Measurements from ENCODE around the gene ADGRD1. TPM values are rescaled to one million over a fixed set of nuclear protein-coding genes. Genes with fewer than 3 reads are reported as not detected.
A peak's percentile ranks its signal among the peaks of the same experiment; 100 is the strongest.
"Not testable (repeated sequence)": the region's sequence is repeated elsewhere in the genome, so short reads cannot be mapped to it uniquely, and the experiment has no call there.

Gene ADGRD1
- total RNA-seq, 1 donor from 2014 or later: 1.9 TPM

DNA sequence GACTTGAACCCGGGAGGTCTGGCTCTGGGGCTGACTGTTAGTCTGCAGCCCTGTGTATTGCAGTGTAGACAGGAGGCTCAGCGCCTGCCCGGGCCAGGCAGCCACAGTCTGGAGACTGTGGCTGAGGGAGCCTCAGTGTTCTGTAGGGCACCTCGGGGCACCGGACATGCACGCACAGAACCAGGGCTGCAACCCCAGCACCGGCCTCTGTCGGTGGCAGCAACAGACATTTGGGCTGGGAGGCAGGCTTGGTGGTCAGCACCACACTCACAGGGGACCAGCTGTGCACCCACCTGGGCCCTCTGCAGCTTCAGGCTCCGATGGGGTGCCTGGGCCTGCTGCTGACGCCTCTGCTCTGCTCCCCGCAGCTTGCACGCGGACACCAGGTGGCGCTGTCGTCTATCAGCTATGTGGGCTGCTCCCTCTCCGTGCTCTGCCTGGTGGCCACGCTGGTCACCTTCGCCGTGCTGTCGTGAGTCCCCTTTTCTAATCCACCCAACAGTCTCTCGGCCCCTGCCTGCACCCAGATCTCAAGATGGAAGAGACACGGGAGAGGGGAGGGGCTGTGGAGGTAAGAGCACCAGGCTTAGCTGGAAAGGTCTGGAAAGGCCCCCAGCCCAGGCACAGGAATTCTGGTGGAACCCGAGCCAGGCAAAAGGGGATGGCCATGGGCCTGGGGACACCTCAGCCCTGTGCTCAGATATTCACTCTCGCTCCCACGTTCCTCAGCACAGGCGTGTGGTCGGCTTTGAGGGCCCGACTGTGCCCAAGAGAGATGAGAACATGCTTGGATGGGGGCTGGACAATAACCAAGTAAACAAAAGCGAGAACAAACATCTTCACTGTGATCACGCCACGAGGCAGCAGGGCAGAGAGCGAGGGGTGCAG, 151.0 kb downstream of the ADGRD1 start:
- peak; percentile 74 for DNase-seq

- no peak for DNase-seq
Observed at GRCh38 chr12:131105351-131105735, 151.6 kb downstream of the ADGRD1 start.

GRCh38 chr12:131105736-131106348, 152.1 kb downstream of the ADGRD1 start:
- DNase-seq: peak; percentile 65

- no peak for DNase-seq
Observed at GRCh38 chr12:131106349-131106941, 152.7 kb downstream of the ADGRD1 start.

DNA sequence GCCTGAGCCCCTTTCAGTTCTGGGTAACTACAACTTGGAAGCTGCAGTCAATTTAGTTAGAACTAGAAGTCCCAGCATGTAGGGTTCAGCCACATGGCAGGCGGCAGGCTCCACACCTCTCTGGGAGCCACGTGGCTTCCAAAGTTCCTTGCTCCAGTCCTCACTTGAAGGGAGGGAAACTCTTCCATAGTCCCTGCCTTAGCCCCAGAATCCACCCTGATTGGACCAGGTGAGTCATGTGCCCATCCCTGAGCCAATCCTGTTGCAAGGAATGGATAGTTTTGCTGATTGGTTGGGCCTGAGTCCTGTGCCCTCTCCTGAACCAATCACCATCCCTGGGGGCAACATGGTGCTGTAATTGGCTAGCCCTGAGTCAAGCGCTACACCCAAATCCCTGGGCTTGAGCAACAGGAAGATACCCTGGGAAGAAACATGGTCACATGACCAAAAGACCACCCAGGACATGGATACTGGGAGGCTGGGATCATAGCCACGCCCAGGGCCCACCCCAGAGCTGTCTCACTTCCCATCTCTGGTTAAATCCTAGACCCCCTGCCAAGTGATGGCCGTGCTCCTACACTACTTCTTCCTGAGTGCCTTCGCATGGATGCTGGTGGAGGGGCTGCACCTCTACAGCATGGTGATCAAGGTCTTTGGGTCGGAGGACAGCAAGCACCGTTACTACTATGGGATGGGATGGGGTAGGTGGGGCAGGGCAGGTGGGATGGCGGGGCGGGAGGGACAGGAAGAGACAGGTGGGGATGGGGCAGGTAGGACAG, 154.7 kb downstream of the ADGRD1 start:
- DNase-seq: no peak

- no peak for DNase-seq
Observed at GRCh38 chr12:131111446-131111845, 157.7 kb downstream of the ADGRD1 start.

DNA sequence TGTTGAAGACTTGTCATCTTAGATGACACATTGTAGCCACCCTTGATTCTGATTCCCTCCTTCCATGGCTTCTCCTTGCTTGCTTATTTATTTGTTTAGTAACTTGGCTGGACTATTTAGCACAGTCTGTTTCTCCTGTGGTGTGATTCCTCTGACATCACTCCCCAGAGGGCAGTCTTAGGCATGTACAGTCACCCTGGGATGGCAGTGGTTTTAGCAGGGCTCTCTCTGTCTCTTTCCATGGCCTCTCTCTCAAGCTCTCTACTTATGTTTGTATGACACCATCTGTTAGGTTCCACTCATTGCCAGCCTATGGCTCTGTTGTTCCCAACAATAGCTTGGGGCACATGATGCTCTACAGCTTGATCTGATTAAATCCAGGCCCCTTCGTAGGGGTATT, 158.3 kb downstream of the ADGRD1 start:
- DNase-seq: no peak

DNA sequence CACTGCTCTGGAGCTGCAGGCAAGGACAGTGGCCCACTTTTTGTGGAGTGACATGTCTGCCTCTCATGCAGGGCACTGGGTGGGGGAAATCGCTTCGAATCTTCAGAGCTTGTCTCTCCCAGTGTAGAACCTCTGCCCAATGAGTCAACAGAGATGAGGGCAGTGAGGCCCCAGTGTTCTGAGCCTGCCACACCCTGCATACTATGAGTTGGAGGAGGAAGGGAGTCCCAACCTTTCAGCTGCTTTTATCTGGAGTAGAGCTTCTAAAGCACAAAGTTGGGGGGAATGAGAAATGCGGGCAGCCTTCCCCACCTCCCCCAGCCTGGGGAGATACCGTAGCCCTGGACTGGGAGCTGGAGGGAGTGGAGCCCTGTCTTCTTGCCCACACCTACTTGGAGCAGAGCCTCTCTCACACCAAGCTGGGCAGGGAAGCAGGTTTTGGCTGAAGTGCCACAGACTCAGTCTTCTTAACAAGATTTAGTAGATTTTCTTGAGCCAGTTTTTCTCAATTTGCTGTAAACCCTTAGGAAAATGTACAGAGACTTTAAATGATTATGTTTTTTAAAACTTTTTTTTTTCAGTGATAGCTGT, 159.1 kb downstream of the ADGRD1 start:
- DNase-seq: no peak

DNA sequence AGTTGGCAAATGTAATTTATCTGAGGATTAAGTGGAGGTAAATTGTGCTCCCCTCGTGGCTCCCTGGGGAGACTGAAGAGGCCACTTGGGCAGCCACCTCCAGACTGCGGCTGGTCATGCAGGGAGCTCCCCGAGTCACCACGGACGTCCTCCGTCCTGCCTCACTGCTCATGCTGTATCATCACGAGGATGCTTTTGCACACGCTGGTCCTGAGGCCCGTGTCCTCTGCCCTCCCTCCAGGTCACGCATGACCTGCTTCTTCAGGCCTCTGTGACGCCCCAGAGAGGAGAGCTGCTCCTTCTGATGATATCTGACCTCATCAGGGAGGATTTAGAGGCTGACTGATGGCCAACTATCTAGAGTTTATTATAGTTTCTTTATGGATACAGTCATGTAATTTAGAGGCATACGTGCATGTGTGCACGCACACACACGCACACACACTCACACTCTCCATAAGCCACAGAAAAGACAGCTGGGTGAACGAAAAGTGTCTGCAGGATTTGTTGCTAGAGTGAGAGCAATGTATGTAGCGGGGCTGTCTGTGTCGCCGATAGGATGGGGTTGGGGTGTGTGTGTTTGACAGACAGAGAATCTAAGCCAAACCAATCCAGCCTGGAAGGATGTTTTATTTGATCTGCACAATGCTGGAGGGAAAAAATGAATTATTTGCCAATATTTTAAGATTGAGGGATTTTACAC, 160.0 kb downstream of the ADGRD1 start:
- DNase-seq: no peak

DNA sequence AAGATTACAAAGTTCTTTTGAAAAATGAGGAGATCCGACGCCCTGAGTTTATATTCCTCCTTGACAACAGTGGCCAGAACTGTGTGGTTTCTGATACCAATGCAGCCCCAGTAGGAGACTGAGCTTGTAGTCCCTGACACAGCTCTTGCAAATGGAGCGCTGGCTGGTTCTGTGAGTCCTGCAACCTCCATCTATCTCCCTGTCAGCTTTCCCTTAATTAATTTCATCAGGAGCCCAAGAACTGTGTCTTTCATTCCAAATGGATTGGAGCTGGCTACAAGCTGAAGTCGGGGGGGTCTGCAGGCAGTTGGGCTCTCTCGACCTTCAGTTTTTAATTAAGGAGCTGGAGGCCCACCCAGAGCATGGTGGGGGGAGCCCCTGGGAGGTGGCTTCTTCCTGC, 160.6 kb downstream of the ADGRD1 start:
- DNase-seq: no peak

- no peak for DNase-seq
Observed at GRCh38 chr12:131114942-131115584, 161.4 kb downstream of the ADGRD1 start.

- no peak for DNase-seq
Observed at GRCh38 chr12:131115766-131116467, 162.2 kb downstream of the ADGRD1 start.

- no peak for DNase-seq
Observed at GRCh38 chr12:131116468-131117117, 162.9 kb downstream of the ADGRD1 start.

GRCh38 chr12:131117438-131118245, 163.9 kb downstream of the ADGRD1 start:
- DNase-seq: no peak

- no peak for DNase-seq
Observed at GRCh38 chr12:131118371-131118770, 164.7 kb downstream of the ADGRD1 start.

- not testable (repeated sequence) for DNase-seq
Observed at GRCh38 chr12:131119345-131119744, 165.6 kb downstream of the ADGRD1 start.

- no peak for DNase-seq
Observed at GRCh38 chr12:131119936-131120335, 166.2 kb downstream of the ADGRD1 start.

- DNase-seq: no peak
Observed at GRCh38 chr12:131120831-131121271, 167.1 kb downstream of the ADGRD1 start.
